Measurements from ENCODE around the gene CRYGB.
"Not testable (repeated sequence)": the region's sequence is repeated elsewhere in the genome, so short reads cannot be mapped to it uniquely, and the experiment has no call there.

Gene CRYGB

DNA sequence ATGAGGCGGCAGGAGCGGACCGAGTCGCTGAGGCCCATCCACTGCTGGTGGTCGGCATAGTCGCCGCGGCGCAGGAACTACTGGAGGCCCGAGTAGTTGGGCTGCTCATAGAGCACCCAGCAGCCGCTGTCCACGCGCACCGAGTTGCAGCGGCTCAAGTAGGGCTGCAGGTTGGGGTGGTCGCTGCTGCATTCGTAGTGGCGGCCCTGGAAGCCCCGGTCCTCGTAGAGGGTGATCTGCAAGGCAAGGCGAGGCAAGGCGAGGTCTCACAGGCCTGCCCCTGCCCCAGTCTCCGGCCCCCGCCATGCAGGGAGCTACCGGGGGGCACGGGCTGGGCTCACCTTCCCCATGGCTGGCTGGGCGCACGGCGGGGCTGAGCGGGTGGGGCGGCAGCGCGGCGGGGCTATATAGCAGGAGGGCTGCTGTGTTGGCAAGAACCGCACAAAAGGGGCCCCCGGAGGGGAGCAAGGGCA, 33.6 kb downstream of the CRYGB start:
- DNase-seq, result not testable (repeated sequence)

DNA sequence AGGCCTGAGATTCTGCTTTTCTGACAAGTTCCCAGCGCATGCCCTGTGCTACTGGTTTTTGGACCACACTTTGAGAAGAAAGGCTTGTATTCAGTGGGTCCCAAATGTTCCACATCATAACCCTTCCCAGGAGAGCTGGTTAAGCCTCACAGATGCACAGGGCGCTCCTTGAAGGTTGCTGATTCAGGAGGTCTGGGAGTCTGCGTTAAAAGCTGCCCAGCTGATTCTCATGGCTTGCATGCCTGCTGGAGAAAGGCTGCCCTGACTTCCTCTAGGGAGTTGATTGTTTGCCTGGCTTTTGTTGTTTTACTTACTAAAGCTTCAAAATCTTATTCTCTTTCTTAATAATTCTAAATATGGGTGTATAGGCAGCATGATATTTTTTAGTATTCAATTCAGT, 42.3 kb downstream of the CRYGB start:
- DNase-seq, result no peak

DNA sequence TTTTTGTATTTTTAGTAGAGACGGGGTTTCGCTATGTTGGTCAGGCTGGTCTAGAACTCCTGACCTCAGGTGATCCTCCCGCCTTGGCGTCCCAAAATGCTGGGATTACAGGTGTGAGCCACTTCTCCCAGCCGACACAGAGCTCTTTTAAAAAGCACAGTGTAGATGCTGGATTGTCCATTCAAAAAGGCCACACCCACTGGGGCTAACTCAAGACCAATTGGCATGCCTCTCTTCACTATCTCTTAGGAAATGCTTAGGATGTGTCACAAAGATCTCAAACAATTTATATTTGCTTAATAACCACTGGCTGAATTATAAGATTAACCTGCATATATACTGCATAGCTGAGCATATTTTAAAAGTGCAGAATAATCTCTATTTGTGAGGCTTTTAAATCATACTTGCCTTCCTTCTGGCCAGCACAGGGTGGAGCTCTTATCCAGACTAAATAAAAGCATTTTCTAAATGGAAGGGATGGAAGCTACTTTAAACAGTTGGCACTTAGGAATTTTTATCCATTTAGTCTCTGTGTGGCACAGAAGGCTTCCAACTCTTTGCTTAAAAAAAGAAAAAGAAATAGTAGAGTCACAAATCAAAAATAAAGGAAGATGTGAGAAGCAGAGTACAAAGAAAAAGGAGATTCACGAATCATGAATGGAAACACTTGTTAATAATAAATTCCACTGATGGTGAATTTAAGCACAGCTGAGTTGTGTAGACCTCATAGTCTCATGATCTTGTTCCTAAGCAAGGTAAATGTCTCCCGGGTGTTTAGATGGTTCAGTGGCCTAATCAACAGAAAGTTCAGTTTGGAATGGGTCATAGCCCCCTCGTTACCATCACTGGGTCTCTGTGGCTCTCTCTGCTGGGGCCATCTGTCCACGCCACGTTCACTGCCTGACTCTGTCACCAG, 44.0 kb downstream of the CRYGB start:
- DNase-seq, result no peak

GRCh38 chr2:208099682-208100470, 46.1 kb downstream of the CRYGB start:
- no peak for DNase-seq

- DNase-seq, result not testable (repeated sequence)
Measured at GRCh38 chr2:208098701-208099100, 47.3 kb downstream of the CRYGB start.

DNA sequence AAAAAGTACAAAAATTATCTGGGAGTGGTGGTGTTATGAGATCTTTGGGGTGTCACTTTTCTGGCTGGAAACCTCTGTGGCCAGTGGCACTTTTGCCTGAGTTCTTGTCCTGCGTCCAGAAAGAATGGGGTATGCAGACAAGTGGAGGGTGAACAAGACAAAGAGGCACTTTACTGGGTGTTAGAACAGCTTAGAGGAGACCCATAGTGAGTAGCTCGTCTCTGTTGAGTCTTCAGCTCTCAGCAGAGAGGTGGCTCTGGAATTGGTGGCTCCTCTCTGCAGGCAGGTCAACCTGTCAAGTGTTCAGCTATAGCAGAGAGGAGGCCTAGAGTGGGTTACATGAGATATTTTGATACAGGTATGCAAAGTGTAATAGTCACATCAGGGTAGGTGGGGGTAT, 47.7 kb downstream of the CRYGB start:
- no peak for DNase-seq

GRCh38 chr2:208097801-208098200, 48.2 kb downstream of the CRYGB start:
- no peak for DNase-seq

DNA sequence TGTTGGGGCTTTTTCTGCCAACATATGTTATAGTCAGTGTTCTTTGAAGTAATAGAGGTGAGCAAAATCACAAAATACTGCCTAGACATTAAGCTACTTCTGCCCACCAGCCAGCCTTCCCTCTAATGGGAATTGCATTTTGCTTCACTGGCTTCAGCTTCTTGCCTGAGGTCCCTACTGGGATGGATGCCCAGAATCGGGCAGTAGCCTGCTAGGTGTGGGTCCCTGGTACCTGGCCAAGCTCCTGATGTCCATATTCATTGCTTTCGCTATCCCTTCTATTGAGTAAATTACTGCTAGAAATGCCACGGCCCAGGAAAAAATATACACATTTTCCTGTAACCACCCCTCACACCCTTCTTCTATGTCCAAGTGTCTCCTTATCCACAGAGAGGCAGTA, 48.6 kb downstream of the CRYGB start:
- no peak for DNase-seq

- DNase-seq, result no peak
Measured at GRCh38 chr2:208096080-208096479, 49.9 kb downstream of the CRYGB start.

DNA sequence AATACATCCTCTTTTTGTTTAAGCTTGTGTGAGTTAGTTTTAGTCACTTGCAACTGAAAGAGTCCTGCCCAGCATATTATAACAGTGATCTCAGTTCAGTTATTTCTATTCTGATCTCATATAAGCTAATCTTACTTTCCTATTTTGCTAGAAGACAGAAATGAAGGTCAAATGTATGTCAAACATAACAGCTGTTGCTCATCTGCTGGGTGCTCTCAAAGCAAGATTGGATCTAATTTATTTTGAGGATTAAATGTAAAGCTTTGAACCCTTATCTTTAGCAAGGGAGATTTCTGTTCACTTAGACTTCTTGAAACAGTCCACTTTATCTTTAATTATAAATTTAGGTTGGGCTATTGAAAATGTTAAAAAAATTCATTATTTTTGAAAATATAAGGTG, 52.8 kb downstream of the CRYGB start:
- no peak for DNase-seq
